ENCODE results near the gene ZMAT5. TPM values are rescaled to one million over a fixed set of nuclear protein-coding genes. Genes with fewer than 3 reads are reported as not detected.
A peak's percentile ranks its signal among the peaks of the same experiment; 100 is the strongest.

Gene ZMAT5
- total and polyA plus RNA-seq, 2 of the 13 experiments (the other 11 are each of a cell fraction or from before 2014, with no cell fraction given) = 20.7 to 27.8 TPM

- TF ChIP-seq RERE (CRISPR knock-in tag; IDR thresholded peaks at IDR 0.05; ENCODE audit: low read depth) (no peak), ZNF547 (CRISPR knock-in tag; IDR thresholded peaks at IDR 0.05) (no peak), PHF20 (CRISPR knock-in tag; IDR thresholded peaks at IDR 0.05) (peak; percentile 59), GFI1 (CRISPR knock-in tag; IDR thresholded peaks at IDR 0.05; ENCODE audit: borderline replicate concordance) (0 out of 2 replicates have a peak, but pooled peaks have one; percentile 36), ZKSCAN5 (CRISPR knock-in tag; IDR thresholded peaks at IDR 0.05) (no peak), HMG20A (CRISPR knock-in tag; IDR thresholded peaks at IDR 0.05; ENCODE audit: borderline replicate concordance) (no peak), ZNF691 (CRISPR knock-in tag; IDR thresholded peaks at IDR 0.05; ENCODE audit: borderline replicate concordance, low read depth) (peak; percentile 80; the same call in 1 of the 2 replicates), ZNF496 (CRISPR knock-in tag; IDR thresholded peaks at IDR 0.05; ENCODE audit: insufficient replicate concordance) (no peak), CBX1 (IDR thresholded peaks at IDR 0.05; ENCODE audit: low read depth) (no peak), U2AF1 (optimal IDR thresholded peaks at IDR 0.05; ENCODE audit: low read depth, low read length) (peak; percentile 22), MTF1 (CRISPR knock-in tag; IDR thresholded peaks at IDR 0.05) (no peak), ZSCAN25 (CRISPR knock-in tag; IDR thresholded peaks at IDR 0.05) (no peak; the same call in 1 of the 2 replicates), GATA4 (IDR thresholded peaks at IDR 0.05; ENCODE audit: borderline replicate concordance, low read depth) (no peak), EED (CRISPR knock-in tag; IDR thresholded peaks at IDR 0.05) (no peak), ZNF781 (CRISPR knock-in tag; IDR thresholded peaks at IDR 0.05; ENCODE audit: borderline replicate concordance, not compliant biosample characterization) (no peak), ATF7-NPFF (CRISPR knock-in tag; IDR thresholded peaks at IDR 0.05; ENCODE audit: low read depth) (no peak), ZBTB10 (CRISPR knock-in tag; IDR thresholded peaks at IDR 0.05; ENCODE audit: borderline replicate concordance) (no peak)
Measured at GRCh38 chr22:29767171-29768051, 604 bp upstream of the ZMAT5 start, which contains the start of gene UQCR10 (continued).
